ENCODE data around the gene DLEC1. TPM values are rescaled to one million over a fixed set of nuclear protein-coding genes. Genes with fewer than 3 reads are reported as not detected.
A peak's percentile ranks its signal among the peaks of the same experiment; 100 is the strongest.

Gene DLEC1, protein sequence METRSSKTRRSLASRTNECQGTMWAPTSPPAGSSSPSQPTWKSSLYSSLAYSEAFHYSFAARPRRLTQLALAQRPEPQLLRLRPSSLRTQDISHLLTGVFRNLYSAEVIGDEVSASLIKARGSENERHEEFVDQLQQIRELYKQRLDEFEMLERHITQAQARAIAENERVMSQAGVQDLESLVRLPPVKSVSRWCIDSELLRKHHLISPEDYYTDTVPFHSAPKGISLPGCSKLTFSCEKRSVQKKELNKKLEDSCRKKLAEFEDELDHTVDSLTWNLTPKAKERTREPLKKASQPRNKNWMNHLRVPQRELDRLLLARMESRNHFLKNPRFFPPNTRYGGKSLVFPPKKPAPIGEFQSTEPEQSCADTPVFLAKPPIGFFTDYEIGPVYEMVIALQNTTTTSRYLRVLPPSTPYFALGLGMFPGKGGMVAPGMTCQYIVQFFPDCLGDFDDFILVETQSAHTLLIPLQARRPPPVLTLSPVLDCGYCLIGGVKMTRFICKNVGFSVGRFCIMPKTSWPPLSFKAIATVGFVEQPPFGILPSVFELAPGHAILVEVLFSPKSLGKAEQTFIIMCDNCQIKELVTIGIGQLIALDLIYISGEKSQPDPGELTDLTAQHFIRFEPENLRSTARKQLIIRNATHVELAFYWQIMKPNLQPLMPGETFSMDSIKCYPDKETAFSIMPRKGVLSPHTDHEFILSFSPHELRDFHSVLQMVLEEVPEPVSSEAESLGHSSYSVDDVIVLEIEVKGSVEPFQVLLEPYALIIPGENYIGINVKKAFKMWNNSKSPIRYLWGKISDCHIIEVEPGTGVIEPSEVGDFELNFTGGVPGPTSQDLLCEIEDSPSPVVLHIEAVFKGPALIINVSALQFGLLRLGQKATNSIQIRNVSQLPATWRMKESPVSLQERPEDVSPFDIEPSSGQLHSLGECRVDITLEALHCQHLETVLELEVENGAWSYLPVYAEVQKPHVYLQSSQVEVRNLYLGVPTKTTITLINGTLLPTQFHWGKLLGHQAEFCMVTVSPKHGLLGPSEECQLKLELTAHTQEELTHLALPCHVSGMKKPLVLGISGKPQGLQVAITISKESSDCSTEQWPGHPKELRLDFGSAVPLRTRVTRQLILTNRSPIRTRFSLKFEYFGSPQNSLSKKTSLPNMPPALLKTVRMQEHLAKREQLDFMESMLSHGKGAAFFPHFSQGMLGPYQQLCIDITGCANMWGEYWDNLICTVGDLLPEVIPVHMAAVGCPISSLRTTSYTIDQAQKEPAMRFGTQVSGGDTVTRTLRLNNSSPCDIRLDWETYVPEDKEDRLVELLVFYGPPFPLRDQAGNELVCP (N-terminal part only)
- 1 to 10 TPM in 1 of 2 experiments, under 1 TPM in 1; 0.70 to 1.1 TPM for total RNA-seq

DNA sequence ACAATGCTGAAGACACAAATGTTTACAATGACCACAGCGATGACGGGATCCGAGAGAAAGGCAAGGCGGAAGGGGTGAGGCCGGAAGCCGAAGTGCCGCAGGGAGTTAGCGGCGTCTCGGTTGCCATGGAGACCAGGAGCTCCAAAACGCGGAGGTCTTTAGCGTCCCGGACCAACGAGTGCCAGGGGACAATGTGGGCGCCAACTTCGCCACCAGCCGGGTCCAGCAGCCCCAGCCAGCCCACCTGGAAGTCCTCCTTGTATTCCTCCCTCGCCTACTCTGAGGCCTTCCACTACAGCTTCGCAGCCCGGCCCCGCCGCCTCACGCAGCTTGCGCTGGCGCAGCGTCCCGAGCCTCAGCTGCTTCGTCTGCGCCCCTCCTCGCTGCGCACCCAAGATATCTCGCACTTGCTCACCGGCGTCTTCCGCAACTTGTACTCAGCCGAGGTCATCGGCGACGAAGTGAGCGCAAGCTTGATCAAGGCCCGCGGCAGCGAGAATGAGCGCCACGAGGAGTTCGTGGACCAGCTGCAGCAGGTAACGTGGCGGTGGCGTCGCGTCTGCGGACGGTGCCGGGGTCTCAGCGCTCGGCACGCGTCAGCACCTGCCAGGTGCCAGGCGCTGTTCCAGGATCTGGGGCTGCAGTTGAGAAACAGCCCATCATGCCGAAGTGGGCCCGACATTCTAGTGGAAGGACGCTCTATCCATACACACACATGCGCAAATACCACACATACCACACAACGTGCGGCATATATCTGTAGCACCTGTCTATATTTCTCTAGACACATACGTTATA, at the start of gene DLEC1:
Gene DLEC1 (plus strand): TSS at position 108 of the 798 bp plus-strand sequence. CDS start 18 bp downstream, at position 126.
- POLR2A ChIA-PET, result interaction anchor here (0.7 to 1.6 kb wide), 5 partner anchors 28 to 1348 kb away, joined by 3 to 12 read pairs (median 3); partner anchors contain the start of genes ACAA1 and MYD88
- Mint-ChIP-seq H3K4me3 (peak within 1 kb of the TSS; percentile 48), H3K36me3 (peaks cover 8% of the 10 kb centered on the region), H3K4me1 (ENCODE audit: low read depth) (peaks cover 33% of the 10 kb centered on the region), H3K27ac (peak within 1 kb of the TSS; percentile 93), H3K9me3 (peaks cover 11% of the 10 kb centered on the region), H3K27me3 (no peaks in the 10 kb centered on the region)
- intact Hi-C loops (cut with micrococcal nuclease), result loop anchor here (1.0 kb wide), 1 partner anchor 8 kb away; no protein-coding TSS in a partner anchor
- CTCF ChIA-PET, result interaction anchor here (0.6 to 1.8 kb wide), 11 partner anchors 10 to 307 kb away, joined by 3 to 9 read pairs (median 4); partner anchors contain the start of genes PLCD1 and XYLB
- DNase-seq, result peak; percentile 92

DNA sequence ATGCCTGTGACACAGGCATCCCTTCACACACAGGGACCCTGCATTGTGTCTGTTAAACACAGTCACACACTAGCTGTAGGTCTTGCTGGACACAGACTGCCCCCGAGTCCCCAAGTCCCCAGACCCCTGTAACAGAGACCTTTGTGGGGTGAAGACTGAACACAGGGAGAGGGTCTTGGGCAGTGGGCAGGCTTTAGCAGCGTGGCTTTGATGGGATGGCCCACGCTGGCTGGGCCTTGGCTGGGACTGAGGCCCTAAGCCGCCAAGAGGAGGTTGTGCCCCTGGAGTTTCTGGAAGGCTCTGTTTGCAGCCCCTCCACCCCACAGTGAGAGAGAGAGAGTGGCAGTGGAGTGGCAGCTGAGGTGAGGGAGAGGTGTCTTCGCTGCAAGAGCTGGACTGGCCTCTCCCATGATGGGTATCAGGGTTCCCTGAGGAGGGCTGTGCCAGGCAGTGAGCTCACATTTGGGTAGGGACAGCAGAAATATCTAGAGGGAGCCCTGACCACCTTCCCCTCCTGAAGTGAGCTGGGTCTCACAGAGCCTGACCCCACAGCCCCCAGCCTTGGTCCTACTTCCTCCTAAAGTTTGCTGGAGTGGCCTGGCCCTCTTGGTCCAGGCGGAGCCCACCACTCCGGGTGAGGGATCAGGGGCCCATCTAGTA, 49.1 kb upstream of the DLEC1 start:
- intact Hi-C loops (cut with micrococcal nuclease), result no loop called here
- H3K27ac Mint-ChIP-seq, result no peak overlapping the region
- CTCF ChIA-PET, result no interaction called here

DNA sequence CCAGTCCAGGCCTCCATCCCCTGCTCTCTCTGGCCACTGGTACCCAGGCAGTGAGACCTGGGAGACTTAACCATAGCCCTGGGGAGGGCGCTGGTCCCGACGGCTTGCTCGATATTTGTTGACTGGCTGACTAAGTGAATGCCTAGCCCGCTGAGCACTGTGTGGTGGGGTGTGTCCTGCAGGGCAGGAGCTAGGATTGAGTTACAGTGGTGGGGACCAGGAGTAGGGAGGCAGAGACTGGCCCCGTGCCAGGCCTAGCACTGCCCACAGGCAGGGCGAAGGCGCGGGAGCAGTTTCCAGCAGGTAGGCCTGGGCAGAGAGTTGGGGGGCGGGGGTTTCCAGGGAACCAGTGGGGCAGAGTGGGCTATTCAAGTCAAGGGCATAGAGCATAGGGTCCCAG, 48.5 kb upstream of the DLEC1 start, which contains the start of gene VILL:
Gene VILL (plus strand): TSS at position 260 of the 400 bp plus-strand sequence. CDS start 2,887 bp downstream, outside the sequence.
- POLR2A ChIA-PET, result no interaction called here
- Mint-ChIP-seq H3K36me3 (peaks cover 1% of the 10 kb centered on the region), H3K27me3 (no peaks in the 10 kb centered on the region), H3K27ac (no peak within 1 kb of the TSS), H3K4me1 (ENCODE audit: low read depth) (peaks cover 21% of the 10 kb centered on the region), H3K4me3 (no peak within 1 kb of the TSS), H3K9me3 (no peaks in the 10 kb centered on the region)
- CTCF ChIA-PET, result no interaction called here
- intact Hi-C loops (cut with micrococcal nuclease), result no loop called here
- DNase-seq, result peak; percentile 6

More for the DNA sequence above, 49.1 kb upstream of the DLEC1 start:
- POLR2A ChIA-PET, result no interaction called here
- no peaks in the 10 kb centered on the region for H3K36me3 Mint-ChIP-seq
- peaks cover 15% of the 10 kb centered on the region for H3K4me1 Mint-ChIP-seq (ENCODE audit: low read depth)
- no peak for DNase-seq
- no peaks in the 10 kb centered on the region for H3K27me3 Mint-ChIP-seq
- H3K9me3 Mint-ChIP-seq, result no peaks in the 10 kb centered on the region
- no peak overlapping the region for H3K4me3 Mint-ChIP-seq

DNA sequence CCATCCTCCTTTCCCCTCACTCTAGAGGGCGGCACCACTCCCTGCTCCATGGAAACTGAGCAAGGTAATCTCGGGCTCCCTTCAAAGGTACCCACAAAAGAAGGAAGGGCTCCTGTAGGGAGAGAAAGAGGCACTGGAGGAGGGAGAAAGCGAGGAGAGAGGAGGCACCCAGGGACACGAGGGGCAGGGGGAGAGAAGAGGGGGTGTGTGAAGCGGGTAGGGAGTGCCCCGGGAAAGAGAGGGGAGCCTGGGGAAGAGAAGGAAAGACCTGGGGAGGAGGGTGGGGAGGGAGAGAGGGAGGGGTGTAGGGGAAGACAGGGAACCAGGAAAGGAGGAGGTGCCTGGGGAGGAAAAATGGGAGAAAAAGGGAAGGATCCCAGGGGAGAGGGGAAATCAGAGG, 47.9 kb upstream of the DLEC1 start:
- intact Hi-C loops (cut with micrococcal nuclease), result no loop called here
- Mint-ChIP-seq H3K4me3 (no peak overlapping the region), H3K27ac (no peak overlapping the region), H3K4me1 (ENCODE audit: low read depth) (peaks cover 27% of the 10 kb centered on the region), H3K9me3 (no peaks in the 10 kb centered on the region), H3K36me3 (peaks cover 5% of the 10 kb centered on the region), H3K27me3 (no peaks in the 10 kb centered on the region)
- no peak for DNase-seq
- ChIA-PET CTCF (no interaction called here), POLR2A (no interaction called here)

DNA sequence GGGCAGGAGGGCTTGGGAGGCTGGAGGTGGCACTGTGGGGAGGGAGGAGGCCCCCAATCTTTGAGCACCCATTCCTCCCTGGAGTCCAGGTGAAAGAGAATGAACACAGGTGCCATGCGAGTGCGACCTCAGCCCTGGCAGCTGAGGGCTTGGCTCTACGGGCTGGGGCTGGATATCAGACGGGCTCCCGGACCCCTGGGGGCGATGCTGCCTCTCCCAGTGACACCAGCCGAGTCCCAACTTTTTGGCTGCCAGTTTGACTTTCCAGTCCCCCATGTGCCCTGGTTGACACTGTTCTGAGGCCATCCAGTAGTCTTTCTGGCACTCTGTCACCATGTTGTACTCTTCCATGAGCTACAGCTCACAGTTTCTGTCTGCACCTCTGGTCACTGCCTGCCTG, 47.2 kb upstream of the DLEC1 start:
- CTCF ChIA-PET, result interaction anchor here (3.3 kb wide), 1 partner anchor 17 kb away, joined by 21 read pairs; no protein-coding TSS in a partner anchor
- Mint-ChIP-seq H3K4me1 (ENCODE audit: low read depth) (peaks cover 34% of the 10 kb centered on the region), H3K36me3 (peaks cover 11% of the 10 kb centered on the region), H3K9me3 (no peaks in the 10 kb centered on the region), H3K27ac (no peak overlapping the region), H3K4me3 (no peak overlapping the region), H3K27me3 (no peaks in the 10 kb centered on the region)
- DNase-seq, result peak; percentile 7
- intact Hi-C loops (cut with micrococcal nuclease), result no loop called here
- POLR2A ChIA-PET, result no interaction called here

DNA sequence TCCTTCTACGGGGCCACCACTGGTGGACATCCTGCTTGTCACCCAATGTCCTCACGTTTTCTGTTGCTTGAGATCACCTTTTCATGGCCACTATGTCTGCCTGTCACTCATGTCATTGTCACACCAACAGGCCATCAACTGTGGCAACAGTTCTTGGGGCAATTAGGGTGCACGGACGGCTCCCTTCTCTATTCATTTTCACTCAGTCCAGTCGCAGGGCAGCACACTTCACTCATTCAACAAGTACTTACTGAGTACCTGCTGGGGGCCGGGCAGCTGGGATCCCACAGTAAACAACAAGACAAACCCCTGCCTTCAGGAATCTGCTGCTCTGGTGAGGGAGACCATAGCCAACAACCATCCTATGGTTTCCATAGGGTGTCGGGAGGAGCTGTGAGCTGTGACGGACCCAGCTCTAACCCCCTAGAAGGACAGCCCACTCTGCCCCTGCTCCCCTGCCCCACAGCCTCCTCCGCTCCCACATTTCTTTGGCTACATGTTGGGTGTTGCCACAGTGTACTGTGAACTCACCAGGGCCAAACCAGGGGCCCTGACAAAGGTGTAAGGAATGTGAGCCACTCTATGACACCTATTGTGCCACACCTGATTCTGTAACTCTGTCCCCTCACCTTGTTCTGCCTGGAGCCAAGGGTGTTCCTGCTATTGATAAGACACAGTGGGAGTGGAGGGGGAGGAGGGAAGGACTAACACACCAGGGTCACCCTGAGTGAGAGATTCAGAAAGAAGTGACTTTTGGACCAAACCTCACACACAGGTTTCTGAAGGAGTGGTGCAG, 46.5 kb upstream of the DLEC1 start:
- intact Hi-C loops (cut with micrococcal nuclease), result no loop called here
- peaks cover 40% of the 10 kb centered on the region for H3K4me1 Mint-ChIP-seq (ENCODE audit: low read depth)
- peak; percentile 8 for DNase-seq
- H3K27me3 Mint-ChIP-seq, result no peaks in the 10 kb centered on the region
- no peak overlapping the region for H3K4me3 Mint-ChIP-seq
- H3K9me3 Mint-ChIP-seq, result no peaks in the 10 kb centered on the region
- peaks cover 13% of the 10 kb centered on the region for H3K36me3 Mint-ChIP-seq
- no peak overlapping the region for H3K27ac Mint-ChIP-seq
- ChIA-PET CTCF (interaction anchor here (3.3 kb wide), 1 partner anchor 18 kb away, joined by 21 read pairs; no protein-coding TSS in a partner anchor), POLR2A (no interaction called here)

DNA sequence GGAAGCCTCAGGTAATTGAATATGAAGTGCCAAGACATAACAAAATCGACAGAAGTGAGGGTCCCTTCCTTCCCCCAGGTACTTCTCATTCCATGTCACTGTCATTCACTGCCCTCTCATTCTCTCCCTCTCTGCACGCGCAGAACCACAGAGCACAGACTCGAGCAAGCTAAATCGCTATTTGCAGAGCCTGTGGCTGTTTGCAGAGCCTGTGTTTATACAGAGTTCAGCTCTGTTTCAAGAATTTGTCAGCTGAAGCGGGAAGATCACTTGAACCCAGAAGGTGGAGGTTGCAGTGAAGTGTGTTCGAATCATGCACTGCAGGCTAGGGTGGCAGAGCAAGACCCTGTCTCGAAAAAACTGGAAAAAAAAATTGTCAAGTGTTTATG, 45.9 kb upstream of the DLEC1 start:
- peaks cover 13% of the 10 kb centered on the region for H3K36me3 Mint-ChIP-seq
- H3K9me3 Mint-ChIP-seq, result no peaks in the 10 kb centered on the region
- H3K27ac Mint-ChIP-seq, result peak overlapping the region; percentile 94
- no peak overlapping the region for H3K4me3 Mint-ChIP-seq
- no peaks in the 10 kb centered on the region for H3K27me3 Mint-ChIP-seq
- ChIA-PET POLR2A (no interaction called here), CTCF (interaction anchor here (3.3 kb wide), 1 partner anchor 19 kb away, joined by 21 read pairs; no protein-coding TSS in a partner anchor)
- no peak for DNase-seq
- peaks cover 45% of the 10 kb centered on the region for H3K4me1 Mint-ChIP-seq (ENCODE audit: low read depth)
- intact Hi-C loops (cut with micrococcal nuclease), result no loop called here

DNA sequence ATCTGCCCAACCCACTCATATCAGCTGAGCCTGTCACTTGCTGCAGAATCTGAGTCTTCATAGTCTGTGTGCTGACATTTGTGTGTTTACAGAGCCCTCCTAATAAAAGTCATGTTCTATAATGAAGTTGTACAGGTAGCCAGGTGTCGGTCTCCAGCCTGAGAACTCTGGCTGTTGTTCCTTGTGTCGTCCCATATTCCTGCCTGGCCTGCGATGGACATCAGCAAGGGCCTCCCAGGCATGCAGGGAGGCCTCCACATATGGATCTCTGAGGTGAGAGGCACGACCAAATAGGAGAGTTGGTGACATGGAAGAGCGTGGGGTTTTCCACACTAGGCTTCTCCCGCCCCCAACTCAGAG, 45.6 kb upstream of the DLEC1 start:
- H3K4me1 Mint-ChIP-seq (ENCODE audit: low read depth), result peaks cover 49% of the 10 kb centered on the region
- DNase-seq, result no peak
- POLR2A ChIA-PET, result no interaction called here
- intact Hi-C loops (cut with micrococcal nuclease), result no loop called here
- H3K9me3 Mint-ChIP-seq, result no peaks in the 10 kb centered on the region
- H3K27me3 Mint-ChIP-seq, result no peaks in the 10 kb centered on the region
- H3K27ac Mint-ChIP-seq, result peak overlapping the region; percentile 94
- H3K36me3 Mint-ChIP-seq, result peaks cover 13% of the 10 kb centered on the region
- CTCF ChIA-PET, result interaction anchor here (3.3 kb wide), 1 partner anchor 19 kb away, joined by 21 read pairs; no protein-coding TSS in a partner anchor
- H3K4me3 Mint-ChIP-seq, result peak overlapping the region; percentile 90

DNA sequence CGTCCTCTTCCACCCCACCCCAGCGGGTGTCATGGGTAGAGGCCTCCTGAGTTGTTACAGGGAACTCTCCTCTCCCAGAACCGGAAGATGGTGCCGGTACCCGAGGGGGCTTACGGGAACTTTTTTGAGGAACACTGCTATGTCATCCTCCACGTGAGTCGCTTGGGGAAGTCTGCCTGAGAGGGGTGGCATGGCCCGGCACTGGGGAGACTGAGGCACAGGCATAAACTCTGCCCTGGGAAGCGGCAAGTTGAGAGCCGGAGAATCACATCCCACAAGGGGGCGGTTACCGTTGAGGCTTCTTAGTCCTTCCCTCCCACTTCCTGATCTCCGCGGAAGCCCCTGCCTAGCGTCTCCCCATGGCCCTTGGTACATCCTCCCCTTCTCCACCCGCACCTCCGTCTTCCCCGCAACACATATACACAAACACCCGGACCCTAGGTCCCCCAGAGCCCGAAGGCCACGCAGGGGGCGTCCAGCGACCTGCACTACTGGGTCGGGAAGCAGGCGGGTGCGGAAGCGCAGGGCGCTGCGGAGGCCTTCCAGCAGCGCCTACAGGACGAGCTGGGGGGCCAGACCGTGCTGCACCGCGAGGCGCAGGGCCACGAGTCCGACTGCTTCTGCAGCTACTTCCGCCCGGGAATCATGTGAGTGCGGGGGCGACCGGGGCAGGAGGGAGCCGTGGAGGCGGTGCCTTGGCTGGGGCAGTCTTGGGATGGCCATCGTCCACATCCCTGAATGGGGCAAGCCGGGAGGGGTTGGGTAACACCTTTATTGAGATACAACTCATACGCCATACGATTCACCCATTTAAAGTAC, 45.0 kb upstream of the DLEC1 start:
- Mint-ChIP-seq H3K9me3 (no peaks in the 10 kb centered on the region), H3K27ac (peak overlapping the region; percentile 94), H3K36me3 (peaks cover 13% of the 10 kb centered on the region), H3K27me3 (no peaks in the 10 kb centered on the region), H3K4me1 (ENCODE audit: low read depth) (peaks cover 53% of the 10 kb centered on the region), H3K4me3 (peak overlapping the region; percentile 90)
- ChIA-PET POLR2A (interaction anchor here (1.0 kb wide), 1 partner anchor 29 kb away, joined by 5 read pairs; no protein-coding TSS in a partner anchor), CTCF (interaction anchor here (1.0 to 3.3 kb wide), 2 partner anchors 20 to 45 kb away, joined by 3 to 21 read pairs; partner anchors contain the start of gene DLEC1)
- DNase-seq, result peak; percentile 86
- intact Hi-C loops (cut with micrococcal nuclease), result loop anchor here (1.0 to 2.0 kb wide), 2 partner anchors 143 to 1001 kb away; partner anchors contain the start of genes ACAA1, EPM2AIP1 and MLH1

Measured in activated CD4-positive, alpha-beta memory T cell treated with anti-CD3 and anti-CD28 coated beads for 36 hours (primary cell).